IPS DF 6.9 (cell line): ENCODE measurements around the gene BCAP31.
"Not testable (repeated sequence)": the region's sequence is repeated elsewhere in the genome, so short reads cannot be mapped to it uniquely, and the experiment has no call there.

Experiments
- DNase-seq: peaks from one replicate; pipeline ENCODE4 v3.0.0-alpha.2; 2013; ENCODE audit warnings: low read depth, low spot score
- H3K27ac ChIP-seq: one replicate; pipeline ENCODE4 v1.5.1; 2013; ENCODE audit warnings: low read length, control low read depth
- H3K27me3 ChIP-seq: 2 replicates; pipeline ENCODE4 v1.6.1; 2013; ENCODE audit warnings: mild to moderate bottlenecking, low read length; ENCODE audit not compliant: control insufficient read depth, insufficient read depth
- H3K36me3 ChIP-seq: 2 replicates; pipeline ENCODE4 v1.6.1; 2013; ENCODE audit warnings: low read length; ENCODE audit not compliant: control insufficient read depth, insufficient read depth
- H3K4me1 ChIP-seq: 2 replicates; pipeline ENCODE4 v1.6.1; 2013; ENCODE audit warnings: low read length; ENCODE audit not compliant: control insufficient read depth, insufficient read depth
- H3K4me3 ChIP-seq: 2 replicates; pipeline ENCODE4 v1.5.1; 2013; ENCODE audit warnings: mild to moderate bottlenecking, low read length
- H3K9me3 ChIP-seq: 2 replicates; pipeline ENCODE4 v1.6.1; 2013; ENCODE audit warnings: low read length, inconsistent platforms; ENCODE audit not compliant: control insufficient read depth, insufficient read depth
- WGBS: extraction: QIAGEN DNeasy Blood & Tissue Kit; methylation state at CpG from one replicate; pipeline ENCODE4 v1.1.7; 2013; ENCODE audit warnings: mixed read lengths, missing lambda C conversion rate; ENCODE audit not compliant: insufficient read length, insufficient coverage; 5-methylcytosine and 5-hydroxymethylcytosine counted together

Gene BCAP31

GRCh38 chrX:153755136-153755535, 30.9 kb upstream of the BCAP31 start:
- no CpG with 5 or more reads among the region's 1 CpG for WGBS

GRCh38 chrX:153750127-153750774, 26.1 kb upstream of the BCAP31 start:
- no peak for DNase-seq
- Histone ChIP-seq H3K9me3 (no peaks in the 10 kb centered on the region), H3K27me3 (no peaks in the 10 kb centered on the region), H3K27ac (no peak overlapping the region), H3K4me3 (no peak overlapping the region), H3K4me1 (no peaks in the 10 kb centered on the region), H3K36me3 (no peaks in the 10 kb centered on the region)
- WGBS, result no CpG with 5 or more reads among the region's 12 CpGs

More at GRCh38 chrX:153755136-153755535, 30.9 kb upstream of the BCAP31 start:
- Histone ChIP-seq H3K9me3 (no peaks in the 10 kb centered on the region), H3K4me3 (no peak overlapping the region), H3K27ac (no peak overlapping the region), H3K36me3 (no peaks in the 10 kb centered on the region), H3K27me3 (no peaks in the 10 kb centered on the region), H3K4me1 (no peaks in the 10 kb centered on the region)
- no peak for DNase-seq

- H3K4me3 ChIP-seq, H3K4me1 ChIP-seq, H3K27me3 ChIP-seq, H3K9me3 ChIP-seq, H3K36me3 ChIP-seq, H3K27ac ChIP-seq, DNase-seq: not testable (repeated sequence)
- no CpG with 5 or more reads among the region's 7 CpGs for WGBS
Observed at GRCh38 chrX:153749017-153749416, 24.8 kb upstream of the BCAP31 start.

GRCh38 chrX:153746991-153747390, 22.8 kb upstream of the BCAP31 start:
- H3K9me3 ChIP-seq, H3K36me3 ChIP-seq, DNase-seq, H3K4me1 ChIP-seq, H3K4me3 ChIP-seq, H3K27ac ChIP-seq, H3K27me3 ChIP-seq: not testable (repeated sequence)
- WGBS, result no CpG with 5 or more reads among the region's 6 CpGs

GRCh38 chrX:153746359-153746758, 22.2 kb upstream of the BCAP31 start:
- H3K4me1 ChIP-seq, result peaks cover 5% of the 10 kb centered on the region
- no peak overlapping the region for H3K4me3 ChIP-seq
- no peaks in the 10 kb centered on the region for H3K27me3 ChIP-seq
- no peak for DNase-seq
- no peaks in the 10 kb centered on the region for H3K36me3 ChIP-seq
- 100% methylated on average over 2 of the region's 3 CpGs for WGBS
- no peak overlapping the region for H3K27ac ChIP-seq
- no peaks in the 10 kb centered on the region for H3K9me3 ChIP-seq

GRCh38 chrX:153745067-153745433, 20.9 kb upstream of the BCAP31 start:
- not testable (repeated sequence) for H3K4me1 ChIP-seq, H3K27me3 ChIP-seq, H3K4me3 ChIP-seq, H3K36me3 ChIP-seq, H3K9me3 ChIP-seq, H3K27ac ChIP-seq, DNase-seq
- no CpG with 5 or more reads among the region's 12 CpGs for WGBS

GRCh38 chrX:153744210-153745066, 20.3 kb upstream of the BCAP31 start:
- no peak for DNase-seq
- Histone ChIP-seq H3K27me3 (no peaks in the 10 kb centered on the region), H3K27ac (no peak overlapping the region), H3K36me3 (no peaks in the 10 kb centered on the region), H3K9me3 (no peaks in the 10 kb centered on the region), H3K4me3 (peak overlapping the region; percentile 42; the same call in 1 of the 2 replicates), H3K4me1 (peaks cover 5% of the 10 kb centered on the region)
- WGBS, result no CpG with 5 or more reads among the region's 38 CpGs

- peak overlapping the region; percentile 42; the same call in 1 of the 2 replicates for H3K4me3 ChIP-seq
- H3K27ac ChIP-seq, DNase-seq, H3K9me3 ChIP-seq, H3K36me3 ChIP-seq, H3K27me3 ChIP-seq, H3K4me1 ChIP-seq: not testable (repeated sequence)
- WGBS, result no CpG with 5 or more reads among the region's 35 CpGs
Observed at GRCh38 chrX:153743468-153744209, 19.5 kb upstream of the BCAP31 start.

GRCh38 chrX:153742796-153743467, 18.7 kb upstream of the BCAP31 start:
- H3K4me1 ChIP-seq, H3K27me3 ChIP-seq, H3K4me3 ChIP-seq, H3K9me3 ChIP-seq, DNase-seq, H3K36me3 ChIP-seq, H3K27ac ChIP-seq: not testable (repeated sequence)
- WGBS, result no CpG with 5 or more reads among the region's 32 CpGs

- not testable (repeated sequence) for DNase-seq, H3K27me3 ChIP-seq, H3K4me1 ChIP-seq, H3K36me3 ChIP-seq, H3K9me3 ChIP-seq, H3K4me3 ChIP-seq, H3K27ac ChIP-seq
- no CpG with 5 or more reads among the region's 14 CpGs for WGBS
Observed at GRCh38 chrX:153742111-153742510, 17.9 kb upstream of the BCAP31 start.
